SK-N-MC (cell line): ENCODE results near the gene SSX2IP.

ENCODE experiments used
- EZH2 ChIP-seq: fragments of 200-600 bp; sonication (generic); IDR thresholded peaks from one replicate; pipeline ENCODE4 v1.6.1; 2017; ENCODE audit warnings: antibody characterized with exemption
- FOXP2 ChIP-seq: optimal IDR thresholded peaks from 2 replicates; pipeline ENCODE3; 2011; ENCODE audit warnings: mild to moderate bottlenecking, moderate library complexity; ENCODE audit not compliant: insufficient read depth; ENCODE audit errors: extremely low read length, control extremely low read depth
- POLR2AphosphoS5 ChIP-seq: IDR thresholded peaks from 2 replicates; pipeline ENCODE4 v1.6.1; 2012; ENCODE audit warnings: mild to moderate bottlenecking, low read depth, low read length, borderline replicate concordance

DNA sequence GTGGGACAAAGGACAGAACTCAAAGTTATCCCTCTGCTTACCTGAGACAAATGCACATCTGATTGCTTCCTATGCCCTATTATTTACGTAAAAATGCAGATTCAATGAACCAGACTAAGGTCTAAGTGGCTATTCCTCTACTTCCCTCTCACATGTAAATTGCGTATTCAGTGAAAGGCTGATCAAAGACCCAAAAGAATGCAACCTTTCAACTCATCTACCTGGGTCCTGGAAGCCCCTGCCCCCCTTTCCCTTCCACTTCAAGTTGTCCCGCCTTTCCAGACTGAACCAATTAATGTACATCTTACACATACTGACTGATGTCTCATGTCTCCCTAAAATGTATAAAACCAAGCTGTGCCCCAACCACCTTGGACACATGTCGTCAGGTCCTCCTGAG is 14.6 kb downstream of the SSX2IP start:
- TF ChIP-seq EZH2 (no peak), FOXP2 (no peak), POLR2AphosphoS5 (no peak)
